ENCODE measurements around the gene WDR5.

WDR5 gene

DNA sequence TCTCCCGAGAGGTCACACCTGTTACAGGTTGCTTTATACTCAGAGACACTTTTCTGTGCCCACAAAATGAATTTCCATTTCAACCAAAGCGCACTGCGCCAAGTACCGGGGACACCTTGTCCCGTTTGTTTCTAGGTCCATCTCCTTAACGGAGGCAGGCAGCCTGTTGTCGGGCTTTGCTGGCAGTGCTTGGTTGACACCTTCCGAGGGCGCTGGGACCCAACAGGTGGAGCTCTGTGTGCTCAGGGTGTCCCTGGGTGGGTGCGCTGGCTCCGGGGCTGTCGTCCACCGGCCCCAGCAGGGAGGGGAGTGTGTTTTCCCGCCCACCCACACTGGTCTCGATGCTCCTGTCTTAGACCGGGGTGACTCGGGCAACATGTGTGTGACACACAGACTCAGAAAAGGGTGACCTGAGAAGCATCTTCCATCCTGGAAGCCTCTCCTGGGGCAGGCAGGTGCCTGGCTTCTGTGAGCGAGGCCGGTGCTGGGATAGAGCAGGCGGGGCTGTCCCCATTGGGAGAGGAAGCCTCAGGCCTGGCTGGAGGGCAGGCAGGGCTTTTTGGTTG, 20.0 kb downstream of the WDR5 start:
- ChIA-PET POLR2A (no interaction called here), CTCF (no interaction called here)
- no peak for DNase-seq (ENCODE audit: extremely low spot score)
- TF ChIP-seq HDGF (IDR thresholded peaks at IDR 0.05; ENCODE audit: borderline replicate concordance), result no peak
- no peak for TF ChIP-seq SUZ12 (IDR thresholded peaks at IDR 0.05)

DNA sequence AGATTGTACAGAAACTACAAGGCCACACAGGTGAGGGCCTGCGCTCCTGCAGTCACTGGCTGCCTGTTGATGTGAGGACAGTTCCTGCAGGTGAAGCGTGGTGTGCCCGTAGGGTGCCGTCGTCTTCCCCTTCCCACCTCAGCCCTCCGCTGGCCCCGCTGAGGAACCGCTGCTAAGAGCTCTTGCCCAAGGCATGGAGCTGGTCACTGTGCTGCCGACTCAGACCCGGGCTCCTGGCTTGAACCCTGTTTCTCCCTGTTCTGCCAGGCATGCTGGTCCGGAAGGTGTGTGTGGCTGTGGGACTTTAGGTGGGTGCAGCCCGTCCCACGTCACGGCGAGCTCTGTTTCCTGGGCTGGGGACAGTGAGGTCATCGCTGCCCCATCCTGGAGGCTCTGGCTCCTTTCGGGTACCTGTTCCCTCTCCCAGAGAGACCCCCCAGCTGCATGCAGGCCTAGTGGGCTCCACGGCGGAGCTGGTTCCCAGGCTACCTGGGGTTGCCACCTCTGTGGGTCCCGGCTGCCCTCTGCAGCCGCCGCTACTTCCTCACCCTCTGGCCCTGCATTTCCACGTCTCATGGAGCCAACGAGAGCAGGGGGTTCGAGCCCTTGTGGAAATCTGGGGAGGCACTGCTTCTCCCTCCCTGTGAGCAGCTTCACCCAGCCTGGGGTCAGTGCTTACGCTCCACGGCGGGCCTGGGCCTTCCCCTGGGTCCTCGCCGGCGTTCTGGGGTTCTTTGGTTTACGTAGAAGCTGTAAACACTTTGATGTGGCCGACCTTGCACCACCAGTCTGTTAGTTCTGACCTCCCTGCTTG, 20.9 kb downstream of the WDR5 start:
- no peak for TF ChIP-seq BHLHE40 (IDR thresholded peaks at IDR 0.05; ENCODE audit: borderline replicate concordance)
- TF ChIP-seq CTBP1 (IDR thresholded peaks at IDR 0.05; ENCODE audit: borderline replicate concordance), result no peak
- TF ChIP-seq FOXK2 (IDR thresholded peaks at IDR 0.05), result no peak
- TF ChIP-seq LEF1 (IDR thresholded peaks at IDR 0.05; ENCODE audit: borderline replicate concordance), result no peak
- no peak for TF ChIP-seq HDGF (IDR thresholded peaks at IDR 0.05; ENCODE audit: borderline replicate concordance)
- TF ChIP-seq SP1 (IDR thresholded peaks at IDR 0.05), result no peak
- TF ChIP-seq NFRKB (IDR thresholded peaks at IDR 0.05), result no peak
- no peak for TF ChIP-seq ARNT (IDR thresholded peaks at IDR 0.05)
- no peak for TF ChIP-seq FOXA1 (IDR thresholded peaks at IDR 0.05)
- no peak for TF ChIP-seq ELF4 (IDR thresholded peaks at IDR 0.05)
- TF ChIP-seq TARDBP (IDR thresholded peaks at IDR 0.05), result no peak
- no peak for TF ChIP-seq ZNF384 (IDR thresholded peaks at IDR 0.05)
- TF ChIP-seq, protein P1, sequence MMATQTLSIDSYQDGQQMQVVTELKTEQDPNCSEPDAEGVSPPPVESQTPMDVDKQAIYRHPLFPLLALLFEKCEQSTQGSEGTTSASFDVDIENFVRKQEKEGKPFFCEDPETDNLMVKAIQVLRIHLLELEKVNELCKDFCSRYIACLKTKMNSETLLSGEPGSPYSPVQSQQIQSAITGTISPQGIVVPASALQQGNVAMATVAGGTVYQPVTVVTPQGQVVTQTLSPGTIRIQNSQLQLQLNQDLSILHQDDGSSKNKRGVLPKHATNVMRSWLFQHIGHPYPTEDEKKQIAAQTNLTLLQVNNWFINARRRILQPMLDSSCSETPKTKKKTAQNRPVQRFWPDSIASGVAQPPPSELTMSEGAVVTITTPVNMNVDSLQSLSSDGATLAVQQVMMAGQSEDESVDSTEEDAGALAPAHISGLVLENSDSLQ (IDR thresholded peaks at IDR 0.05), result no peak
- no peak for TF ChIP-seq FOXM1 (IDR thresholded peaks at IDR 0.05; ENCODE audit: borderline replicate concordance)
- TF ChIP-seq SUZ12 (IDR thresholded peaks at IDR 0.05), result no peak
- TF ChIP-seq L3MBTL2 (conservative IDR thresholded peaks at IDR 0.05), result no peak
- no peak for DNase-seq (ENCODE audit: extremely low spot score)
- ChIA-PET CTCF (no interaction called here), POLR2A (no interaction called here)

DNA sequence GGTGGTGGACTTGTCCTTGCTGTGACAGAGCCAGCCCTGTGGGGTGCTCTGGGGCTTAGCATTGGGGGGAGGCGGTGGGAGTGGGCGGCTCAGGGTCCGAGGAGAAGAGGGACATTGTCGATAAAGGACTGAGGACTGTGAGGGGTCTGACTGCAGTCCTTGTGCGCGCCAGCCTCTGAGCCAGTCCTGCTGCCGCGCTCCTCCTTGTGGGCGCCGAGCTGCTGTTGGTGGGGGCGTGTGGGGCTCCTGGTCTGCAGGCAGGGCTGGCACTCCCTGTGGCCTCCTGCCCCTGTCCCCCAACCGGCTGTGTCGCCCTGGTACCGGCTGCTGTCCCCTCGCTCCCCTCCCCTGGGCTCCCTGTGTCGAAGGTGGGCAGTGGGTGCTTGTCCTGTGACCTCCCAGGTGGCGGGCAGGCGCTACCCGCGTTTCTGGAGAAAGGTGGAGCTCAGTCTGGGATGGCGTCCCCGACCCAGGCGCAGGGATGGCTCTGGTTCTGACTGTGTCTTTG, 21.6 kb downstream of the WDR5 start:
- CTCF ChIA-PET, result no interaction called here
- DNase-seq (ENCODE audit: extremely low spot score), result no peak
- TF ChIP-seq CTBP1 (IDR thresholded peaks at IDR 0.05; ENCODE audit: borderline replicate concordance) (no peak), FOXA1 (IDR thresholded peaks at IDR 0.05) (no peak), TARDBP (IDR thresholded peaks at IDR 0.05) (no peak), ZNF384 (IDR thresholded peaks at IDR 0.05) (no peak), SUZ12 (IDR thresholded peaks at IDR 0.05) (no peak), BHLHE40 (IDR thresholded peaks at IDR 0.05; ENCODE audit: borderline replicate concordance) (no peak), L3MBTL2 (conservative IDR thresholded peaks at IDR 0.05) (no peak), FOXK2 (IDR thresholded peaks at IDR 0.05) (no peak), LEF1 (IDR thresholded peaks at IDR 0.05; ENCODE audit: borderline replicate concordance) (no peak), ARNT (IDR thresholded peaks at IDR 0.05) (no peak), SP1 (IDR thresholded peaks at IDR 0.05) (no peak), FOXM1 (IDR thresholded peaks at IDR 0.05; ENCODE audit: borderline replicate concordance) (no peak), ELF4 (IDR thresholded peaks at IDR 0.05) (no peak), HDGF (IDR thresholded peaks at IDR 0.05; ENCODE audit: borderline replicate concordance) (no peak), NFRKB (IDR thresholded peaks at IDR 0.05) (no peak)
- POLR2A ChIA-PET, result no interaction called here

DNA sequence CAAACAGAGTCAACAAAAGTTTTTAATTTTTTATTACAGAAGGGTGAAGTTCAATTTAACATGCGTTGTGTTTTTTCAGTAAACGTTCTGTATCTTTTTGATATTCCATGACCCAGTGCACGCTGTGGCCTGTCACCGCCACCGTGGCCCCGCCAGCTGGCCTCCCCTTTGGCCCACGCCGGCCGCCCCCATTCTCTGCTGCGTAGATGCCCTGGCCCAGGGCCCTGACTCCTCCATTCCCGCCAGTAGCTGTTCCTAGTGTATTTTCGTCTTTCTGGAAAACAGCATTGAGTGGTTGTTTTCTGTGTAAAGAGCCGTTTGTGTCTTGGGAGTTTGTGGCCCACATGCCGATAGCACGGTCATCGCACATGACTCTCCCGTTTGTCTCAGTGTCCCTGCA, 22.4 kb downstream of the WDR5 start:
- TF ChIP-seq BHLHE40 (IDR thresholded peaks at IDR 0.05; ENCODE audit: borderline replicate concordance) (no peak), TARDBP (IDR thresholded peaks at IDR 0.05) (no peak), FOXM1 (IDR thresholded peaks at IDR 0.05; ENCODE audit: borderline replicate concordance) (no peak), FOXK2 (IDR thresholded peaks at IDR 0.05) (no peak), LEF1 (IDR thresholded peaks at IDR 0.05; ENCODE audit: borderline replicate concordance) (no peak), ZNF384 (IDR thresholded peaks at IDR 0.05) (no peak), SUZ12 (IDR thresholded peaks at IDR 0.05) (no peak), ELF4 (IDR thresholded peaks at IDR 0.05) (no peak)
- TF ChIP-seq, protein P1 (IDR thresholded peaks at IDR 0.05), result no peak
- CTCF ChIA-PET, result no interaction called here
- no peak for DNase-seq (ENCODE audit: extremely low spot score)
- POLR2A ChIA-PET, result no interaction called here

DNA sequence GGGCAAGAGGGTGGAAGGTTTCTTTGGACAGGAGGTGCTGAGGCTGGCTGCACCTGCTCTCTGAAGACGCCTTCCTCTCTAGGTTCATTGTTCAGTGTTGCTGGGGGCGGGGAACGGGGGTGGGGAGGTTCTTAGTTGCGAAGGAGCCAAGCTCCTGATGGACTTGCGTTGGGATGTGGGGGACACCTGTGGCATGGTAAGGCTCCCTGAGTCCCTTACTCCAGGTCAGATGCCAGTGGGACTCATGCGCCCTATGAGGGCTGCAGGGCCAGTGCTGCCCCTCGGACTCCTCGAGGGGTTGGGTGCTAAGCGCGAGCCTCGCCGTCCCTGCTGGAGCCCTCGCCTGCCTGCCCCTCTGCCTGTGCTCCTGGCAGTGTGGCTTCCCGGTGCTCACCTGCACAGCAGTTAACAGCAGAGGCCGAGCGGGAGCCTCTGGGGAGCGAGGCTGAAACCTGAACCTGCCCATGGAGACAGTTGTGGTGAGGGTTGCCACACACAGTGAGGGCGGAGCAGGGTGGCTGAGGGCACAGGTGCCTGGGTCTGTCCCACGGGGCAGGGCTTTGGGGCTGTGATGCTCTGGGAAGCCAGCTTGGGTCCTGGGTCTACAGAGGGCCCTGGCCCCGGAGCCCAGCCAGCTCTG, 23.0 kb downstream of the WDR5 start:
- POLR2A ChIA-PET, result no interaction called here
- no peak for TF ChIP-seq L3MBTL2 (conservative IDR thresholded peaks at IDR 0.05)
- no peak for TF ChIP-seq TARDBP (IDR thresholded peaks at IDR 0.05)
- TF ChIP-seq SUZ12 (IDR thresholded peaks at IDR 0.05), result no peak
- no peak for TF ChIP-seq CTBP1 (IDR thresholded peaks at IDR 0.05; ENCODE audit: borderline replicate concordance)
- TF ChIP-seq FOXM1 (IDR thresholded peaks at IDR 0.05; ENCODE audit: borderline replicate concordance), result no peak
- no peak for TF ChIP-seq FOXA1 (IDR thresholded peaks at IDR 0.05)
- no peak for TF ChIP-seq ELF4 (IDR thresholded peaks at IDR 0.05)
- no peak for TF ChIP-seq BHLHE40 (IDR thresholded peaks at IDR 0.05; ENCODE audit: borderline replicate concordance)
- TF ChIP-seq HDGF (IDR thresholded peaks at IDR 0.05; ENCODE audit: borderline replicate concordance), result no peak
- TF ChIP-seq, protein P1 (IDR thresholded peaks at IDR 0.05), result no peak
- no peak for TF ChIP-seq ARNT (IDR thresholded peaks at IDR 0.05)
- CTCF ChIA-PET, result no interaction called here

More for the DNA sequence above, 23.0 kb downstream of the WDR5 start:
- no peak for DNase-seq (ENCODE audit: extremely low spot score)

Measured in HEK293T (cell line).